Left lung (tissue), 10 donors: ENCODE data around the gene ACTG1. TPM values are rescaled to one million over a fixed set of nuclear protein-coding genes. Genes with fewer than 3 reads are reported as not detected.

Experiments
- ATAC-seq: fragments of 200-7000 bp; cut with Tn5 transposase; one replicate; pipeline ENCODE4 v1.9.1; 2020; ENCODE audit warnings: moderate library complexity
- DNase-seq, 4 donors: peaks; one replicate each; pipeline ENCODE4 v3.0.0-alpha.2; 2013 to 2020
- H3K27ac ChIP-seq, 2 donors: fragments of 200-600 bp; sonication (generic) in 1 of 2; one replicate each; pipeline versions ENCODE4 v1.5.0 to v1.8.0; 2020 to 2021
- H3K27me3 ChIP-seq, 2 donors: fragments of 200-600 bp; sonication (generic) in 1 of 2; one replicate each; pipeline versions ENCODE4 v1.5.0 to v1.8.0; 2020 to 2021
- H3K36me3 ChIP-seq, 2 donors: fragments of 200-600 bp; sonication (generic) in 1 of 2; one replicate each; pipeline versions ENCODE4 v1.5.0 to v1.8.0; 2020 to 2021
- H3K4me1 ChIP-seq, 2 donors: fragments of 200-600 bp; one replicate each; pipeline ENCODE4 v1.8.0; 2021
- H3K4me3 ChIP-seq, 2 donors: fragments of 200-600 bp; sonication (generic) in 1 of 2; one replicate each; pipeline versions ENCODE4 v1.5.0 to v1.8.0; 2020 to 2021; ENCODE audit warnings: mild to moderate bottlenecking in 1 of 2
- H3K9me3 ChIP-seq, 2 donors: fragments of 200-600 bp; sonication (generic) in 1 of 2; one replicate each; pipeline versions ENCODE4 v1.5.0 to v1.8.0; 2020 to 2021
- CTCF ChIP-seq, 2 donors: fragments of 200-600 bp; sonication (generic) in 1 of 2; IDR thresholded peaks; one replicate each; pipeline versions ENCODE4 v1.5.0 to v1.8.0; 2021; ENCODE audit warnings: antibody characterized with exemption in 2 of 2
- intact Hi-C, 2 donors: fragments of 100-400 bp; cut with DNase I; formaldehyde crosslinking; loops; one replicate each; pipeline versions ENCODE4 v1.11.2 to v1.14.2; 2022
- polyA plus RNA-seq, 6 donors: library from polyadenylated mRNA; unstranded; fragments of 120-200 nt; gene quantifications; one replicate each; pipeline ENCODE4 v1.2.1, GENCODE V29; 2013; ENCODE audit not compliant: insufficient read length in 6 of 6
- total RNA-seq, 2 donors: library from RNA; stranded (reverse); fragmentation: NEBNext Ultra II Directional; extraction: Animal tissue kit (Norgen Biotek cat#: 25700); gene quantifications; one replicate each; pipeline ENCODE4 v1.2.1, GENCODE V29; 2021
- donor health status: DM: no; HTN: yes; CAD: no.
- donor health status: DM: no; HTN: no; CAD: no.

ACTG1 gene
- total and polyA plus RNA-seq, 8 donors: 2,385 to 3,414 (median 2,872) TPM

- H3K27me3 ChIP-seq: peaks cover 5 to 69% of the 10 kb centered on the region in 2 donors
- no peaks in the 10 kb centered on the region for H3K9me3 ChIP-seq
- no peaks in the 10 kb centered on the region for H3K36me3 ChIP-seq
- H3K4me3 ChIP-seq: no peak overlapping the region
- no peak for ATAC-seq
- no peak overlapping the region for H3K27ac ChIP-seq
- H3K4me1 ChIP-seq: peaks cover 0 to 6% of the 10 kb centered on the region in 2 donors
- DNase-seq: peak in 1 of 4 donors; percentile 73
- TF ChIP-seq CTCF (IDR thresholded peaks at IDR 0.05): no peak
- intact Hi-C loops: no loop called here
Observed at GRCh38 chr17:81528651-81529436, 16.2 kb upstream of the ACTG1 start.

- DNase-seq: peak in 1 of 4 donors; percentile 69
- intact Hi-C loops: no loop called here
- H3K4me1 ChIP-seq: peaks cover 0 to 6% of the 10 kb centered on the region in 2 donors
- peaks cover 5 to 69% of the 10 kb centered on the region in 2 donors for H3K27me3 ChIP-seq
- H3K27ac ChIP-seq: no peak overlapping the region
- no peak for ATAC-seq
- no peak for TF ChIP-seq CTCF (IDR thresholded peaks at IDR 0.05)
- H3K36me3 ChIP-seq: no peaks in the 10 kb centered on the region
- no peaks in the 10 kb centered on the region for H3K9me3 ChIP-seq
- no peak overlapping the region for H3K4me3 ChIP-seq
Observed at GRCh38 chr17:81528384-81528650, 15.7 kb upstream of the ACTG1 start.

GRCh38 chr17:81527591-81528383 lies 15.2 kb upstream of the ACTG1 start, which contains the start of gene FSCN2:
Gene FSCN2, plus strand, starts transcription at chr17:81528377. Its CDS starts 155 bp downstream, at chr17:81528532.
- no peak within 1 kb of the TSS for H3K27ac ChIP-seq
- TF ChIP-seq CTCF (IDR thresholded peaks at IDR 0.05): no peak
- peaks cover 0 to 6% of the 10 kb centered on the region in 2 donors for H3K4me1 ChIP-seq
- no peak within 1 kb of the TSS for H3K4me3 ChIP-seq
- intact Hi-C loops: no loop called here
- no peaks in the 10 kb centered on the region for H3K36me3 ChIP-seq
- DNase-seq (peak in 1 of 4 donors; percentile 80), ATAC-seq (peak; percentile 89)
- no peaks in the 10 kb centered on the region for H3K9me3 ChIP-seq
- H3K27me3 ChIP-seq: peaks cover 5 to 69% of the 10 kb centered on the region in 2 donors

GRCh38 chr17:81526662-81527571 lies 14.3 kb upstream of the ACTG1 start:
- Histone ChIP-seq H3K27ac (no peak overlapping the region), H3K9me3 (no peaks in the 10 kb centered on the region), H3K4me3 (no peak overlapping the region), H3K27me3 (peaks cover 5 to 73% of the 10 kb centered on the region in 2 donors), H3K36me3 (no peaks in the 10 kb centered on the region), H3K4me1 (peaks cover 0 to 6% of the 10 kb centered on the region in 2 donors)
- ATAC-seq (no peak), DNase-seq (peak in 1 of 4 donors; percentile 48)
- intact Hi-C loops: no loop called here
- no peak for TF ChIP-seq CTCF (IDR thresholded peaks at IDR 0.05)
